K562 (cell line): ENCODE measurements around the gene NRSN2. TPM values are rescaled to one million over a fixed set of nuclear protein-coding genes. Genes with fewer than 3 reads are reported as not detected.
A peak's percentile ranks its signal among the peaks of the same experiment; 100 is the strongest.

Experiments
- CHD1 ChIP-seq: fragments of 200-600 bp; sonication (generic); IDR thresholded peaks from one replicate; pipeline ENCODE4 v1.6.1; 2012; ENCODE audit warnings: mild to moderate bottlenecking, moderate library complexity, low read length, inconsistent platforms
- DMBX1 ChIP-seq: fragments of 250-450 bp; sonication (Bioruptor Pico); IDR thresholded peaks from 2 replicates; pipeline ENCODE4 v1.8.0; 2022; ENCODE audit warnings: inconsistent platforms, mild to moderate bottlenecking, moderate library complexity, borderline replicate concordance
- MCM7 ChIP-seq, 2 experiments: fragments of 450-650 bp; IDR thresholded peaks; 2 replicates each; pipeline ENCODE4 v1.6.1; 2016 to 2018
- MTF1 ChIP-seq: fragments of 250-450 bp; sonication (Bioruptor Pico); IDR thresholded peaks from 2 replicates; pipeline ENCODE4 v1.9.0; 2021; ENCODE audit warnings: moderate library complexity, mild to moderate bottlenecking, inconsistent platforms, borderline replicate concordance
- NBN ChIP-seq: fragments of 450-650 bp; IDR thresholded peaks from 2 replicates; pipeline ENCODE4 v1.6.1; 2016; ENCODE audit warnings: low read depth, mild to moderate bottlenecking
- NFXL1 ChIP-seq: fragments of 450-650 bp; formaldehyde crosslinking; IDR thresholded peaks from 2 replicates; pipeline ENCODE4 v1.4.0; 2021; ENCODE audit warnings: mild to moderate bottlenecking
- NFYB ChIP-seq: IDR thresholded peaks from 2 replicates; pipeline ENCODE4 v1.6.1; 2011; ENCODE audit warnings: mild to moderate bottlenecking, moderate library complexity; ENCODE audit not compliant: insufficient read length; ENCODE audit errors: extremely low read depth
- PTTG1 ChIP-seq: fragments of 450-650 bp; IDR thresholded peaks from 2 replicates; pipeline ENCODE4 v1.6.1; 2016; ENCODE audit warnings: low read depth, mild to moderate bottlenecking, missing genetic modification characterization, missing compliant biosample characterization
- RBM25 ChIP-seq: fragments of 200-400 bp; formaldehyde crosslinking; IDR thresholded peaks from 2 replicates; pipeline ENCODE4 v1.6.1; 2018; ENCODE audit warnings: low read length, low read depth, moderate library complexity; ENCODE audit not compliant: severe bottlenecking
- SOX6 ChIP-seq: fragments of 450-650 bp; IDR thresholded peaks from 2 replicates; pipeline ENCODE4 v1.6.1; 2014; ENCODE audit warnings: mild to moderate bottlenecking
- THRAP3 ChIP-seq: fragments of 450-650 bp; IDR thresholded peaks from 2 replicates; pipeline ENCODE4 v1.6.1; 2016; ENCODE audit warnings: mild to moderate bottlenecking, inconsistent platforms, borderline replicate concordance
- ZNF311 ChIP-seq: fragments of 250-450 bp; sonication (Bioruptor Pico); IDR thresholded peaks from 2 replicates; pipeline ENCODE4 v1.4.0; 2020; ENCODE audit warnings: mild to moderate bottlenecking, moderate library complexity
- ZNF696 ChIP-seq: fragments of 250-450 bp; sonication (Bioruptor Pico); conservative IDR thresholded peaks from 2 replicates; pipeline ENCODE4 v1.4.0; 2020; ENCODE audit warnings: mild to moderate bottlenecking, moderate library complexity
- polyA plus RNA-seq, 8 experiments: library from polyadenylated mRNA; depleted of rRNA in 4 of 8; stranded (reverse) in 5 of 8; unstranded in 3 of 8; fragments of >200 nt; fragmentation: Nextera tagmentation in 2 of 8; fragmentation: Illumina TruSeq in 1 of 8; extraction: Ambion mirVana in 2 of 8; extraction: Trizol in 1 of 8; gene quantifications; 2 replicates each; pipeline versions ENCODE4 v1.2.1 to v1.2.3, GENCODE V29; 2011 to 2014; ENCODE audit warnings: inconsistent platforms in 1 of 8, missing spikeins in 1 of 8
- total RNA-seq, 7 experiments: library from RNA; depleted of rRNA in 6 of 7; stranded (reverse); fragments of >200 nt in 6 of 7; fragmentation: Illumina TruSeq in 2 of 7; extraction: Trizol in 2 of 7; gene quantifications; 2 replicates each; pipeline versions ENCODE4 v1.2.1 to v1.2.3, GENCODE V29; 2011 to 2021; ENCODE audit warnings: low replicate concordance in 1 of 7
- TF ChIP-seq, protein P1 (sequence below): sonication (generic); formaldehyde crosslinking; IDR thresholded peaks from 2 replicates; pipeline ENCODE4 v1.8.1; 2023; ENCODE audit warnings: mild to moderate bottlenecking, missing genetic modification reagents, moderate library complexity
- TF ChIP-seq, protein P2 (sequence below): fragments of 450-650 bp; IDR thresholded peaks from 2 replicates; pipeline ENCODE4 v1.6.1; 2016; ENCODE audit warnings: low read depth, mild to moderate bottlenecking, moderate library complexity
- TF ChIP-seq, protein P3 (sequence below): fragments of 250-450 bp; sonication (Bioruptor Pico); IDR thresholded peaks from 2 replicates; pipeline ENCODE4 v1.8.0; 2022; ENCODE audit warnings: moderate library complexity, mild to moderate bottlenecking, inconsistent platforms
- TF ChIP-seq, protein P4 (sequence below): fragments of 450-650 bp; IDR thresholded peaks from 2 replicates; pipeline ENCODE4 v1.7.1; 2018; ENCODE audit warnings: mild to moderate bottlenecking, low read depth; ENCODE audit not compliant: partially characterized antibody
- TF ChIP-seq, protein P5 (sequence below), 2 experiments: IDR thresholded peaks in 1 of 2; conservative IDR thresholded peaks in 1 of 2; 2 replicates each; pipeline ENCODE4 v1.6.1; 2016; ENCODE audit warnings: low read depth in 2 of 2, mild to moderate bottlenecking in 1 of 2, missing compliant biosample characterization in 1 of 2, missing genetic modification characterization in 1 of 2, moderate library complexity in 1 of 2

Gene NRSN2
- total and polyA plus RNA-seq, 9 of the 15 experiments (the other 6 are each of a cell fraction or from before 2014, with no cell fraction given) = 7.5 to 29.7 (median 11.1) TPM

DNA sequence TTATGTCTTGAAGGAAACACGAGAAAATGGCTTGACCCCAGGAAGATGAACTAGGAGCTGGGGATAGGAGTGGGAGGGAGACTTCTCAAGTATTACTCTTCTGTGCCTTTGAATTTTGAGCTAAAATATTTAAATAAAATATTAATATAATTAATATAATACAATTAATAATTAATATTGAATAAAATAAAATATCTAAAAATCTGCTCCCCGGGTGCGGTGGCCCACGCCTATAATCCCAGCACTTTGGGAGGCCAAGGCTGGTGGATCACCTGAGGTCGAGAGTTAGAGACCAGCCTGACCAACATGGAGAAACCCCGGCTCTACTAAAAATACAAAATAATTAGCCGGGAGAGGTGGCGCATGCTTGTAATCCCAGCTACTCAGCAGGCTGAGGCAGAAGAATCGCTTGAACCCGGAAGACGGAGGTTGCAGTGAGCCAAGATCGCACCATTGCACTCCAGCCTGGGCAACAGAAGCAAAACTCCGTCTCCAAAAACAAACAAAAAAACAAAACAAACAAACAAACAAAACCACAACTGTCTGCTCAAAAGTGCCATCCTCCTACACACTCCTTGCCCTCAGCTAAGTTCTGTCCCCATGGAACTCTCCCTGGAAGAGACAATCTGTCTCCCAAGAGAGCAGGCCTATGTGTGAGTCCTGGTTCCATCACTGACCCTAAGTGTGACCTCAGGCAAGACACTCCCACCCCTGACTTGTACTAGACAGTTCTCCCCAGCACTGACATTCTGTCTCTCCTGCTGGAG lies 20.0 kb downstream of the NRSN2 start (continued):
- TF ChIP-seq, protein P1, sequence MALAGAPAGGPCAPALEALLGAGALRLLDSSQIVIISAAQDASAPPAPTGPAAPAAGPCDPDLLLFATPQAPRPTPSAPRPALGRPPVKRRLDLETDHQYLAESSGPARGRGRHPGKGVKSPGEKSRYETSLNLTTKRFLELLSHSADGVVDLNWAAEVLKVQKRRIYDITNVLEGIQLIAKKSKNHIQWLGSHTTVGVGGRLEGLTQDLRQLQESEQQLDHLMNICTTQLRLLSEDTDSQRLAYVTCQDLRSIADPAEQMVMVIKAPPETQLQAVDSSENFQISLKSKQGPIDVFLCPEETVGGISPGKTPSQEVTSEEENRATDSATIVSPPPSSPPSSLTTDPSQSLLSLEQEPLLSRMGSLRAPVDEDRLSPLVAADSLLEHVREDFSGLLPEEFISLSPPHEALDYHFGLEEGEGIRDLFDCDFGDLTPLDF (CRISPR knock-in tag) = no peak
- TF ChIP-seq NFXL1 (CRISPR knock-in tag) (no peak), ZNF696 (CRISPR knock-in tag) (no peak), NBN (no peak), PTTG1 (tag) (peak; percentile 71), THRAP3 (no peak), MCM7 (IDR thresholded peaks at IDR 0.05) (no peak), DMBX1 (CRISPR knock-in tag) (peak; percentile 95), SOX6 (no peak), CHD1 (no peak), MTF1 (CRISPR knock-in tag) (no peak), RBM25 (no peak), NFYB (no peak), ZNF311 (CRISPR knock-in tag) (peak; percentile 91)
- TF ChIP-seq, protein P2, sequence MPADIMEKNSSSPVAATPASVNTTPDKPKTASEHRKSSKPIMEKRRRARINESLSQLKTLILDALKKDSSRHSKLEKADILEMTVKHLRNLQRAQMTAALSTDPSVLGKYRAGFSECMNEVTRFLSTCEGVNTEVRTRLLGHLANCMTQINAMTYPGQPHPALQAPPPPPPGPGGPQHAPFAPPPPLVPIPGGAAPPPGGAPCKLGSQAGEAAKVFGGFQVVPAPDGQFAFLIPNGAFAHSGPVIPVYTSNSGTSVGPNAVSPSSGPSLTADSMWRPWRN = no peak
- TF ChIP-seq, protein P3, sequence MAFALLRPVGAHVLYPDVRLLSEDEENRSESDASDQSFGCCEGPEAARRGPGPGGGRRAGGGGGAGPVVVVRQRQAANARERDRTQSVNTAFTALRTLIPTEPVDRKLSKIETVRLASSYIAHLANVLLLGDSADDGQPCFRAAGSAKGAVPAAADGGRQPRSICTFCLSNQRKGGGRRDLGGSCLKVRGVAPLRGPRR (CRISPR knock-in tag) = peak; percentile 51; the same call in 1 of the 2 replicates
- TF ChIP-seq, protein P4, sequence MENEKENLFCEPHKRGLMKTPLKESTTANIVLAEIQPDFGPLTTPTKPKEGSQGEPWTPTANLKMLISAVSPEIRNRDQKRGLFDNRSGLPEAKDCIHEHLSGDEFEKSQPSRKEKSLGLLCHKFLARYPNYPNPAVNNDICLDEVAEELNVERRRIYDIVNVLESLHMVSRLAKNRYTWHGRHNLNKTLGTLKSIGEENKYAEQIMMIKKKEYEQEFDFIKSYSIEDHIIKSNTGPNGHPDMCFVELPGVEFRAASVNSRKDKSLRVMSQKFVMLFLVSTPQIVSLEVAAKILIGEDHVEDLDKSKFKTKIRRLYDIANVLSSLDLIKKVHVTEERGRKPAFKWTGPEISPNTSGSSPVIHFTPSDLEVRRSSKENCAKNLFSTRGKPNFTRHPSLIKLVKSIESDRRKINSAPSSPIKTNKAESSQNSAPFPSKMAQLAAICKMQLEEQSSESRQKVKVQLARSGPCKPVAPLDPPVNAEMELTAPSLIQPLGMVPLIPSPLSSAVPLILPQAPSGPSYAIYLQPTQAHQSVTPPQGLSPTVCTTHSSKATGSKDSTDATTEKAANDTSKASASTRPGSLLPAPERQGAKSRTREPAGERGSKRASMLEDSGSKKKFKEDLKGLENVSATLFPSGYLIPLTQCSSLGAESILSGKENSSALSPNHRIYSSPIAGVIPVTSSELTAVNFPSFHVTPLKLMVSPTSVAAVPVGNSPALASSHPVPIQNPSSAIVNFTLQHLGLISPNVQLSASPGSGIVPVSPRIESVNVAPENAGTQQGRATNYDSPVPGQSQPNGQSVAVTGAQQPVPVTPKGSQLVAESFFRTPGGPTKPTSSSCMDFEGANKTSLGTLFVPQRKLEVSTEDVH = no peak
- TF ChIP-seq, protein P5, sequence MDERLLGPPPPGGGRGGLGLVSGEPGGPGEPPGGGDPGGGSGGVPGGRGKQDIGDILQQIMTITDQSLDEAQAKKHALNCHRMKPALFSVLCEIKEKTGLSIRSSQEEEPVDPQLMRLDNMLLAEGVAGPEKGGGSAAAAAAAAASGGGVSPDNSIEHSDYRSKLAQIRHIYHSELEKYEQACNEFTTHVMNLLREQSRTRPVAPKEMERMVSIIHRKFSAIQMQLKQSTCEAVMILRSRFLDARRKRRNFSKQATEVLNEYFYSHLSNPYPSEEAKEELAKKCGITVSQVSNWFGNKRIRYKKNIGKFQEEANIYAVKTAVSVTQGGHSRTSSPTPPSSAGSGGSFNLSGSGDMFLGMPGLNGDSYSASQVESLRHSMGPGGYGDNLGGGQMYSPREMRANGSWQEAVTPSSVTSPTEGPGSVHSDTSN (CRISPR knock-in tag; IDR thresholded peaks at IDR 0.05; ENCODE audit: low read depth) = no peak
- TF ChIP-seq, protein P5 (tag; conservative IDR thresholded peaks at IDR 0.05; ENCODE audit: low read depth) = no peak
